Suprapubic skin (tissue), 4 donors: ENCODE results near the gene SEMA6A.

Experiments used
- EP300 ChIP-seq: sonication (generic); formaldehyde crosslinking; IDR thresholded peaks from one replicate; pipeline ENCODE4 v1.6.1; 2017; ENCODE audit warnings: antibody characterized with exemption
- POLR2A ChIP-seq, 2 donors: fragments of 450-650 bp; IDR thresholded peaks; one replicate each; pipeline ENCODE4 v1.6.1; 2017; ENCODE audit warnings: antibody characterized with exemption in 2 of 2, mild to moderate bottlenecking in 2 of 2, moderate library complexity in 2 of 2
- POLR2AphosphoS5 ChIP-seq, 3 donors: sonication (generic); formaldehyde crosslinking; IDR thresholded peaks; one replicate each; pipeline ENCODE4 v1.6.1; 2017; ENCODE audit warnings: antibody characterized with exemption in 3 of 3
- TF ChIP-seq, protein P1 (sequence below), 2 donors: fragments of 200-600 bp in 1 of 2; fragments of 450-650 bp in 1 of 2; sonication (generic) in 1 of 2; IDR thresholded peaks; one replicate each; pipeline ENCODE4 v1.5.1; 2016 to 2019; ENCODE audit warnings: antibody characterized with exemption in 2 of 2, mild to moderate bottlenecking in 1 of 2, moderate library complexity in 1 of 2

- TF ChIP-seq, protein P1, sequence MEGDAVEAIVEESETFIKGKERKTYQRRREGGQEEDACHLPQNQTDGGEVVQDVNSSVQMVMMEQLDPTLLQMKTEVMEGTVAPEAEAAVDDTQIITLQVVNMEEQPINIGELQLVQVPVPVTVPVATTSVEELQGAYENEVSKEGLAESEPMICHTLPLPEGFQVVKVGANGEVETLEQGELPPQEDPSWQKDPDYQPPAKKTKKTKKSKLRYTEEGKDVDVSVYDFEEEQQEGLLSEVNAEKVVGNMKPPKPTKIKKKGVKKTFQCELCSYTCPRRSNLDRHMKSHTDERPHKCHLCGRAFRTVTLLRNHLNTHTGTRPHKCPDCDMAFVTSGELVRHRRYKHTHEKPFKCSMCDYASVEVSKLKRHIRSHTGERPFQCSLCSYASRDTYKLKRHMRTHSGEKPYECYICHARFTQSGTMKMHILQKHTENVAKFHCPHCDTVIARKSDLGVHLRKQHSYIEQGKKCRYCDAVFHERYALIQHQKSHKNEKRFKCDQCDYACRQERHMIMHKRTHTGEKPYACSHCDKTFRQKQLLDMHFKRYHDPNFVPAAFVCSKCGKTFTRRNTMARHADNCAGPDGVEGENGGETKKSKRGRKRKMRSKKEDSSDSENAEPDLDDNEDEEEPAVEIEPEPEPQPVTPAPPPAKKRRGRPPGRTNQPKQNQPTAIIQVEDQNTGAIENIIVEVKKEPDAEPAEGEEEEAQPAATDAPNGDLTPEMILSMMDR (IDR thresholded peaks at IDR 0.05), result no peak
- TF ChIP-seq POLR2A (IDR thresholded peaks at IDR 0.05) (no peak), POLR2AphosphoS5 (IDR thresholded peaks at IDR 0.05) (no peak), EP300 (no peak)
Measured at GRCh38 chr5:116466727-116467464, 107.7 kb downstream of the SEMA6A start.
